ENCODE measurements around the gene GRK5.

GRK5 gene

DNA sequence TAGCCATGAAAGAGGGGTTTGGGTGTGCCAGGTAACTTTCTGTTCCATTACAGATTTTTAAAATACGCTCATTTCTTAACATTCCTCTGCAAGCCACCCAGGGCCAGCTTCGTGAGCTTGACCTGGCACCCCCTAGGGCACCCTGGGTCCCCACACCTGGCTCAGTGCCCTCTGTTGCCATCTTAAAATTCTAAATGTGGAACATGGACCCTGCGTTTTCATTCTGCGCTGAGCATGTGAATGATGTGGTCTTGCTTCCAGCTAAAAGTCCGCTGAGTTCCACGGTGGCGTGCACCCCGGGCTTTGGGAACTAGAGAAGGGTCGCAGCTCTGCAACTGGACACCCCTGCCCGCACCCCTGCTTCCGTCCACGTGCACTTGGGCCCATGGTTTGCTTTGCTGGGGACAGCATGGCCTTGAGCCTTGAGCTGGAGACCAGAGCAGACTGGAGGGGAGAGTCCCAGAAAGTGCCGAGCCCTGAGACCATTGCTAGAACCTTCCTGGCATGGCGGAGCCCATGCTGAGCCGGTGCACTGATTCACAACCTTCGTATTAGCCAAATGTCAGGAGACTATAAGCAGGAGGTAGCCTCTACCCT is 244.0 kb downstream of the GRK5 start:
- Histone ChIP-seq H3K9me3 (ENCODE audit: insufficient read depth, low read length, severe bottlenecking) (no peaks in the 10 kb centered on the region), H3K79me2 (ENCODE audit: insufficient read depth, low read length) (no peaks in the 10 kb centered on the region), H2AFZ (ENCODE audit: low read depth, low read length) (no peak overlapping the region), H3K27me3 (ENCODE audit: insufficient read depth, low read length, poor library complexity) (no peaks in the 10 kb centered on the region), H3K4me1 (ENCODE audit: insufficient read depth, low read length) (no peaks in the 10 kb centered on the region), H3K36me3 (ENCODE audit: insufficient read depth, low read length) (peaks cover 28% of the 10 kb centered on the region), H3K27ac (ENCODE audit: low read length) (no peak overlapping the region), H3K9ac (ENCODE audit: low read depth, low read length) (no peak overlapping the region), H3K4me3 (ENCODE audit: low read depth in 1 of 2, low read length in 2 of 2) (no peak overlapping the region), H3K4me2 (ENCODE audit: insufficient read depth, low read length) (no peak overlapping the region), H4K20me1 (ENCODE audit: insufficient read depth, low read length) (no peaks in the 10 kb centered on the region)
- DNase-seq, result no peak
- ATAC-seq (ENCODE audit: insufficient read depth, low read depth), result no peak
- no peak for TF ChIP-seq EZH2 (IDR thresholded peaks at IDR 0.05; ENCODE audit: borderline replicate concordance, low read depth, low read length, severe bottlenecking)
- TF ChIP-seq, protein P1, sequence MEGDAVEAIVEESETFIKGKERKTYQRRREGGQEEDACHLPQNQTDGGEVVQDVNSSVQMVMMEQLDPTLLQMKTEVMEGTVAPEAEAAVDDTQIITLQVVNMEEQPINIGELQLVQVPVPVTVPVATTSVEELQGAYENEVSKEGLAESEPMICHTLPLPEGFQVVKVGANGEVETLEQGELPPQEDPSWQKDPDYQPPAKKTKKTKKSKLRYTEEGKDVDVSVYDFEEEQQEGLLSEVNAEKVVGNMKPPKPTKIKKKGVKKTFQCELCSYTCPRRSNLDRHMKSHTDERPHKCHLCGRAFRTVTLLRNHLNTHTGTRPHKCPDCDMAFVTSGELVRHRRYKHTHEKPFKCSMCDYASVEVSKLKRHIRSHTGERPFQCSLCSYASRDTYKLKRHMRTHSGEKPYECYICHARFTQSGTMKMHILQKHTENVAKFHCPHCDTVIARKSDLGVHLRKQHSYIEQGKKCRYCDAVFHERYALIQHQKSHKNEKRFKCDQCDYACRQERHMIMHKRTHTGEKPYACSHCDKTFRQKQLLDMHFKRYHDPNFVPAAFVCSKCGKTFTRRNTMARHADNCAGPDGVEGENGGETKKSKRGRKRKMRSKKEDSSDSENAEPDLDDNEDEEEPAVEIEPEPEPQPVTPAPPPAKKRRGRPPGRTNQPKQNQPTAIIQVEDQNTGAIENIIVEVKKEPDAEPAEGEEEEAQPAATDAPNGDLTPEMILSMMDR (IDR thresholded peaks at IDR 0.05; ENCODE audit: borderline replicate concordance, extremely low read depth, low read length, poor library complexity, severe bottlenecking), result no peak

DNA sequence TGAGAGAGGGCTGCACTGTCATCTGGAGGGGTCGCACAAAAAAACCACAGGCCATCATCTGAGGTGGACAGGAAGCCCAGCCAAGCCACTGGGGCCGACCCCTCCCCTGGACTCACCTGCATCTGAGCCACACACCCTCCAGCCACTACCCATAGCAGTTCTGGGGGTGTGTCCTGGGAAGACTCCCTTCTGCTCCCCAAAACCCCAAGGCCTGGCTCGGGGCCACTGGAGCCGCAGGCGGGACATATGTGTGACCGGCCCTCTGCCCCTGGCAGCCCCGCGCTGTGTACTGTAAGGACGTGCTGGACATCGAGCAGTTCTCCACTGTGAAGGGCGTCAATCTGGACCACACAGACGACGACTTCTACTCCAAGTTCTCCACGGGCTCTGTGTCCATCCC is 245.0 kb downstream of the GRK5 start:
- no peaks in the 10 kb centered on the region for H3K79me2 ChIP-seq (ENCODE audit: insufficient read depth, low read length)
- no peak overlapping the region for H3K4me3 ChIP-seq (ENCODE audit: low read depth in 1 of 2, low read length in 2 of 2)
- no peak overlapping the region for H2AFZ ChIP-seq (ENCODE audit: low read depth, low read length)
- no peak for ATAC-seq (ENCODE audit: insufficient read depth, low read depth)
- H3K27me3 ChIP-seq (ENCODE audit: insufficient read depth, low read length, poor library complexity), result no peaks in the 10 kb centered on the region
- H3K4me1 ChIP-seq (ENCODE audit: insufficient read depth, low read length), result no peaks in the 10 kb centered on the region
- H4K20me1 ChIP-seq (ENCODE audit: insufficient read depth, low read length), result no peaks in the 10 kb centered on the region
- H3K27ac ChIP-seq (ENCODE audit: low read length), result no peak overlapping the region
- no peak for DNase-seq
- no peak overlapping the region for H3K9ac ChIP-seq (ENCODE audit: low read depth, low read length)
- no peaks in the 10 kb centered on the region for H3K9me3 ChIP-seq (ENCODE audit: insufficient read depth, low read length, severe bottlenecking)
- no peak for TF ChIP-seq EZH2 (IDR thresholded peaks at IDR 0.05; ENCODE audit: borderline replicate concordance, low read depth, low read length, severe bottlenecking)
- TF ChIP-seq, protein P1 (IDR thresholded peaks at IDR 0.05; ENCODE audit: borderline replicate concordance, extremely low read depth, low read length, poor library complexity, severe bottlenecking), result no peak
- peaks cover 28% of the 10 kb centered on the region for H3K36me3 ChIP-seq (ENCODE audit: insufficient read depth, low read length)
- H3K4me2 ChIP-seq (ENCODE audit: insufficient read depth, low read length), result no peak overlapping the region

DNA sequence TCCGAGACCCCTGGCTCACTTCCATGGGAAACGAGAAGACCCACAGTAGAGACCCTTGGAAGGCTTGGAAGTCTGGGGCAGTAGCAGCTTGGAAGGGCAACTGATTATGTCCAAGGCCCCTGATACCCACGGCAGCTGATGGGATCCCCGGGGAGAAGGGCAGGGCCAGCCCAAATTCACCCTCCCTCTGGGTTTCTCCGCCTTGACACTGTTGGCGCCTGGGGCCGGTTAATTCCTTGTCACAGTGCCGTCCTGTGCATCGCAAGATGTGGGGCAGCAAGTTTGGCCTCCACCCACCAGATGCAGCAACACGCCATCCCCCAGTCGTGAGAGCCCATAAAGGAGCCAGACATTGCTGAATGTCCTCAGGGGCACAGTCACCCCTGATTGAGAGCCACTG is 245.9 kb downstream of the GRK5 start:
- ATAC-seq (ENCODE audit: insufficient read depth, low read depth), result no peak
- H3K27ac ChIP-seq (ENCODE audit: low read length), result no peak overlapping the region
- no peaks in the 10 kb centered on the region for H3K4me1 ChIP-seq (ENCODE audit: insufficient read depth, low read length)

More for the DNA sequence above, 245.9 kb downstream of the GRK5 start:
- no peaks in the 10 kb centered on the region for H3K27me3 ChIP-seq (ENCODE audit: insufficient read depth, low read length, poor library complexity)
- peaks cover 21% of the 10 kb centered on the region; the same call in 1 of the 2 replicates for H3K36me3 ChIP-seq (ENCODE audit: insufficient read depth, low read length)
- H3K79me2 ChIP-seq (ENCODE audit: insufficient read depth, low read length), result no peaks in the 10 kb centered on the region
- H3K4me3 ChIP-seq (ENCODE audit: low read depth in 1 of 2, low read length in 2 of 2), result no peak overlapping the region
- no peak for DNase-seq
- TF ChIP-seq EZH2 (IDR thresholded peaks at IDR 0.05; ENCODE audit: borderline replicate concordance, low read depth, low read length, severe bottlenecking), result no peak
- TF ChIP-seq, protein P1 (IDR thresholded peaks at IDR 0.05; ENCODE audit: borderline replicate concordance, extremely low read depth, low read length, poor library complexity, severe bottlenecking), result no peak
- H3K4me2 ChIP-seq (ENCODE audit: insufficient read depth, low read length), result no peak overlapping the region
- no peaks in the 10 kb centered on the region for H4K20me1 ChIP-seq (ENCODE audit: insufficient read depth, low read length)
- no peaks in the 10 kb centered on the region for H3K9me3 ChIP-seq (ENCODE audit: insufficient read depth, low read length, severe bottlenecking)
- no peak overlapping the region for H3K9ac ChIP-seq (ENCODE audit: low read depth, low read length)
- H2AFZ ChIP-seq (ENCODE audit: low read depth, low read length), result no peak overlapping the region
